ENCODE measurements around the gene BTRC. TPM values are rescaled to one million over a fixed set of nuclear protein-coding genes. Genes with fewer than 3 reads are reported as not detected.
"Not testable (repeated sequence)": the region's sequence is repeated elsewhere in the genome, so short reads cannot be mapped to it uniquely, and the experiment has no call there.

The BTRC gene
- total RNA-seq, 2 experiments from 2014 or later: 13.5 to 15.2 TPM

- no peak overlapping the region for H3K27ac Mint-ChIP-seq
- peaks cover 5% of the 10 kb centered on the region for H3K27me3 Mint-ChIP-seq
- no peak for ATAC-seq (ENCODE audit: low read depth)
- H3K9me3 Mint-ChIP-seq: peaks cover 1% of the 10 kb centered on the region
- H3K36me3 Mint-ChIP-seq: peaks cover 6% of the 10 kb centered on the region
- POLR2A ChIA-PET: no interaction called here
- DNase-seq: no peak
- H3K4me1 Mint-ChIP-seq: peaks cover 14% of the 10 kb centered on the region
- no peak overlapping the region for H3K4me3 Mint-ChIP-seq
Measured at GRCh38 chr10:101356132-101356531, 2.2 kb downstream of the BTRC start.

GRCh38 chr10:101357958-101358357, 4.0 kb downstream of the BTRC start:
- POLR2A ChIA-PET: interaction anchor here (0.6 kb wide), 3 partner anchors 14 to 213 kb away, joined by 3 to 4 read pairs (median 3); no protein-coding TSS in a partner anchor
- peaks cover 8% of the 10 kb centered on the region for H3K36me3 Mint-ChIP-seq
- no peaks in the 10 kb centered on the region for H3K27me3 Mint-ChIP-seq
- no peak overlapping the region for H3K27ac Mint-ChIP-seq
- no peak for ATAC-seq (ENCODE audit: low read depth)
- DNase-seq: no peak
- H3K9me3 Mint-ChIP-seq: peaks cover 1% of the 10 kb centered on the region
- no peak overlapping the region for H3K4me3 Mint-ChIP-seq
- H3K4me1 Mint-ChIP-seq: peaks cover 14% of the 10 kb centered on the region

GRCh38 chr10:101358706-101359300, 4.8 kb downstream of the BTRC start:
- Mint-ChIP-seq H3K4me3 (no peak overlapping the region), H3K36me3 (peaks cover 6% of the 10 kb centered on the region), H3K9me3 (no peaks in the 10 kb centered on the region), H3K27ac (no peak overlapping the region), H3K27me3 (no peaks in the 10 kb centered on the region), H3K4me1 (peaks cover 9% of the 10 kb centered on the region)
- POLR2A ChIA-PET: no interaction called here
- ATAC-seq (ENCODE audit: low read depth) (no peak), DNase-seq (no peak)

- H3K27me3 Mint-ChIP-seq; H3K4me3 Mint-ChIP-seq; H3K36me3 Mint-ChIP-seq; H3K4me1 Mint-ChIP-seq; DNase-seq; H3K9me3 Mint-ChIP-seq; ATAC-seq (ENCODE audit: low read depth); H3K27ac Mint-ChIP-seq; POLR2A ChIA-PET: not testable (repeated sequence)
Measured at GRCh38 chr10:101360090-101360489, 6.1 kb downstream of the BTRC start.

GRCh38 chr10:101360841-101361240, 6.9 kb downstream of the BTRC start:
- H3K36me3 Mint-ChIP-seq; H3K27ac Mint-ChIP-seq; H3K4me1 Mint-ChIP-seq; H3K4me3 Mint-ChIP-seq; DNase-seq; ATAC-seq (ENCODE audit: low read depth); POLR2A ChIA-PET; H3K9me3 Mint-ChIP-seq; H3K27me3 Mint-ChIP-seq: not testable (repeated sequence)

- DNase-seq (no peak), ATAC-seq (ENCODE audit: low read depth) (no peak)
- H3K27ac Mint-ChIP-seq: no peak overlapping the region
- H3K4me1 Mint-ChIP-seq: peaks cover 5% of the 10 kb centered on the region
- H3K9me3 Mint-ChIP-seq: no peaks in the 10 kb centered on the region
- no peak overlapping the region for H3K4me3 Mint-ChIP-seq
- peaks cover 3% of the 10 kb centered on the region for H3K36me3 Mint-ChIP-seq
- POLR2A ChIA-PET: no interaction called here
- H3K27me3 Mint-ChIP-seq: no peaks in the 10 kb centered on the region
Measured at GRCh38 chr10:101363850-101364400, 10.0 kb downstream of the BTRC start.

- Mint-ChIP-seq H3K4me3 (no peak overlapping the region), H3K4me1 (peaks cover 5% of the 10 kb centered on the region), H3K27ac (no peak overlapping the region), H3K27me3 (no peaks in the 10 kb centered on the region), H3K36me3 (peaks cover 3% of the 10 kb centered on the region), H3K9me3 (no peaks in the 10 kb centered on the region)
- DNase-seq (no peak), ATAC-seq (ENCODE audit: low read depth) (no peak)
- POLR2A ChIA-PET: no interaction called here
Measured at GRCh38 chr10:101364721-101365120, 10.8 kb downstream of the BTRC start.

- DNase-seq (no peak), ATAC-seq (ENCODE audit: low read depth) (no peak)
- H3K27ac Mint-ChIP-seq: no peak overlapping the region
- no peaks in the 10 kb centered on the region for H3K27me3 Mint-ChIP-seq
- POLR2A ChIA-PET: no interaction called here
- no peak overlapping the region for H3K4me3 Mint-ChIP-seq
- H3K4me1 Mint-ChIP-seq: peaks cover 5% of the 10 kb centered on the region
- no peaks in the 10 kb centered on the region for H3K9me3 Mint-ChIP-seq
- H3K36me3 Mint-ChIP-seq: peaks cover 11% of the 10 kb centered on the region
Measured at GRCh38 chr10:101367569-101368453, 13.8 kb downstream of the BTRC start.

- Mint-ChIP-seq H3K27me3 (no peaks in the 10 kb centered on the region), H3K4me1 (peaks cover 3% of the 10 kb centered on the region), H3K9me3 (no peaks in the 10 kb centered on the region), H3K4me3 (no peak overlapping the region), H3K36me3 (peaks cover 20% of the 10 kb centered on the region), H3K27ac (no peak overlapping the region)
- DNase-seq (no peak), ATAC-seq (ENCODE audit: low read depth) (no peak)
- POLR2A ChIA-PET: no interaction called here
Measured at GRCh38 chr10:101373063-101373462, 19.1 kb downstream of the BTRC start.

- H3K4me1 Mint-ChIP-seq; DNase-seq; POLR2A ChIA-PET; H3K27ac Mint-ChIP-seq; ATAC-seq (ENCODE audit: low read depth); H3K4me3 Mint-ChIP-seq; H3K27me3 Mint-ChIP-seq; H3K9me3 Mint-ChIP-seq: not testable (repeated sequence)
- peaks cover 19% of the 10 kb centered on the region for H3K36me3 Mint-ChIP-seq
Measured at GRCh38 chr10:101373993-101374392, 20.0 kb downstream of the BTRC start.

- DNase-seq: no peak
- H3K27me3 Mint-ChIP-seq: no peaks in the 10 kb centered on the region
- H3K36me3 Mint-ChIP-seq: peaks cover 17% of the 10 kb centered on the region
- no peaks in the 10 kb centered on the region for H3K9me3 Mint-ChIP-seq
- ATAC-seq (ENCODE audit: low read depth): no peak
- H3K4me3 Mint-ChIP-seq: no peak overlapping the region
- POLR2A ChIA-PET: no interaction called here
- peaks cover 3% of the 10 kb centered on the region for H3K4me1 Mint-ChIP-seq
- H3K27ac Mint-ChIP-seq: no peak overlapping the region
Measured at GRCh38 chr10:101375076-101375475, 21.1 kb downstream of the BTRC start.

GRCh38 chr10:101379663-101380352, 25.8 kb downstream of the BTRC start:
- POLR2A ChIA-PET: no interaction called here
- peaks cover 7% of the 10 kb centered on the region for H3K36me3 Mint-ChIP-seq
- H3K4me1 Mint-ChIP-seq: peaks cover 4% of the 10 kb centered on the region

GRCh38 chr10:101380353-101381017, 26.5 kb downstream of the BTRC start:
- POLR2A ChIA-PET: no interaction called here
- no peak overlapping the region for H3K27ac Mint-ChIP-seq
- no peaks in the 10 kb centered on the region for H3K9me3 Mint-ChIP-seq
- H3K4me3 Mint-ChIP-seq: no peak overlapping the region
- H3K36me3 Mint-ChIP-seq: peaks cover 2% of the 10 kb centered on the region
- DNase-seq: no peak
- ATAC-seq (ENCODE audit: low read depth): no peak
- peaks cover 1% of the 10 kb centered on the region for H3K4me1 Mint-ChIP-seq
- H3K27me3 Mint-ChIP-seq: no peaks in the 10 kb centered on the region

More at GRCh38 chr10:101379663-101380352, 25.8 kb downstream of the BTRC start:
- Mint-ChIP-seq H3K27ac (no peak overlapping the region), H3K4me3 (no peak overlapping the region), H3K27me3 (no peaks in the 10 kb centered on the region), H3K9me3 (no peaks in the 10 kb centered on the region)
- DNase-seq (no peak), ATAC-seq (ENCODE audit: low read depth) (no peak)
